Mammary epithelial cell (primary cell): ENCODE data around the gene UBE2O.

Source experiments
- CTCF ChIP-seq, 2 donors: IDR thresholded peaks in 1 of 2; conservative IDR thresholded peaks in 1 of 2; 2 replicates each; pipeline ENCODE4 v1.5.1; 2011 to 2012; ENCODE audit warnings: inconsistent platforms in 2 of 2, low read length in 2 of 2, mild to moderate bottlenecking in 2 of 2, control low read depth in 1 of 2, low read depth in 1 of 2; ENCODE audit not compliant: insufficient read depth in 1 of 2; ENCODE audit errors: extremely low read depth in 1 of 2
- EZH2 ChIP-seq: IDR thresholded peaks from 2 replicates; pipeline ENCODE4 v1.6.1; 2012; ENCODE audit warnings: low read length, inconsistent platforms, borderline replicate concordance

DNA sequence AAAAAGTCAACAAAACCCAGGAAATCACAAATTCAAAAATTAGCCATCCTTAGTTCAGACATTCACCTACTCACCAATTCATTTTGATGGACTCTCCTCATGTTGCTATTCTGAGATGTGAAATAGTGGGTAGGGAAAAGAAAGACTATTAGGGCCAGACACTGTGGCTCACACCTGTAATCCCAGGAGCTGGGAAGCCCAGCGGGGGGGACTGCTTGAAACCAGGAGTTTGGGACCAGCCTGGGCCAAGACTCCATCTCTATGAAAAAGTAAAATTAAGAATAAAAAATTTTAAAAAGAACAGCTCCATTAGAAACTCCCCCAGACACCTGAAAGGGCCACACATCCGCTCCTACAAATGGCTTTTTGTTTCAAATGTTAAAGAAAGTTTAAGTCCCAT lies 21.4 kb downstream of the UBE2O start:
- TF ChIP-seq CTCF (conservative IDR thresholded peaks at IDR 0.05 in 1 of 2, IDR thresholded peaks at IDR 0.05 in 1 of 2; ENCODE audit: extremely low read depth in 1 of 2, insufficient read depth in 1 of 2, low read depth in 1 of 2, low read length in 2 of 2) (no peak), EZH2 (no peak)
